HG03442 (cell line): ENCODE measurements around the gene TOB2.

Experiments
- ATAC-seq: cut with Tn5 transposase; IDR thresholded peaks from one replicate; pipeline ENCODE4 v1.9.1; 2021; ENCODE audit warnings: mild to moderate bottlenecking, moderate library complexity; ENCODE audit not compliant: unreplicated experiment

The TOB2 gene, protein sequence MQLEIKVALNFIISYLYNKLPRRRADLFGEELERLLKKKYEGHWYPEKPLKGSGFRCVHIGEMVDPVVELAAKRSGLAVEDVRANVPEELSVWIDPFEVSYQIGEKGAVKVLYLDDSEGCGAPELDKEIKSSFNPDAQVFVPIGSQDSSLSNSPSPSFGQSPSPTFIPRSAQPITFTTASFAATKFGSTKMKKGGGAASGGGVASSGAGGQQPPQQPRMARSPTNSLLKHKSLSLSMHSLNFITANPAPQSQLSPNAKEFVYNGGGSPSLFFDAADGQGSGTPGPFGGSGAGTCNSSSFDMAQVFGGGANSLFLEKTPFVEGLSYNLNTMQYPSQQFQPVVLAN

DNA sequence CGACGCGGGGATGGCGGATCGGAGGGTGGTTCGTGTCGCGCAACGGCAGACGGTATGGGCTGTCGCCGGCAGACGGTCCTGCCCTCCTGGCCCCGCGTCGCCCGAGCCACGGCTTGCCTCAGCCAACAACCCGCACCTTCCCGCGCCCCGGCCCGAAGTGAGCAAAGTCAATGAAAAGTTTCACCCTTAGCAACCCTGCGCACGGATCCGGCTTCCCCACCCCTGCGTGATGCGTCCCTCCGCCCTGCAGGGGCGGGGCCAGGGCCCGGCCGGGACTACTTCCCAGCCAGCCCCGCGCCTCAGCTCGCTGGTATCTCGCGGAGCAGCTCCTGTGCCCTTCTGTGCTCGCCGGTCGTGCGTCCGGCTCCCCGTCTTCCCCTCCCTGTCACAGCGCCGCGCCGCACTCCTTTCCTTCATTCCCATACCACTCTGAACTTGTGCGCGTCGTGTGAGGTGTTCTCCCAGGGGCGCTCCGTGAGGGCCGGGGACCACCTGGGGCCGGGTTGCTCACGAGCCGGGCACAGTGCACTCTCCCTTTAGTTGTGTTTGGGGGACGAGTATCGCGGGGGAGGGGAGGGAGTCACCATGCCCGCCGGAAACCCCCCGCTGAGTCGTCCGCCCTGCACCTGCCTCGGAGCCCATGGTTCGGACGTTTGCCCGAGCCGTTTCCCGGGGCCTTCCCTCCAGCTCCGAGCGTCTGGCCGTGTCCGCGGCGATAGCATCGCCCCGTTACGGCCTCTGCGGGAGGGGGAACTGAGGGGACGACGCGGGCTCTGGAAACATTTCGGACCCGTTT, at the start of gene TOB2:
Gene TOB2, minus strand, starts transcription at position 163 of the 796 bp plus-strand sequence. CDS start 9,456 bp downstream, outside the sequence.
- ATAC-seq, result peak; percentile 37

DNA sequence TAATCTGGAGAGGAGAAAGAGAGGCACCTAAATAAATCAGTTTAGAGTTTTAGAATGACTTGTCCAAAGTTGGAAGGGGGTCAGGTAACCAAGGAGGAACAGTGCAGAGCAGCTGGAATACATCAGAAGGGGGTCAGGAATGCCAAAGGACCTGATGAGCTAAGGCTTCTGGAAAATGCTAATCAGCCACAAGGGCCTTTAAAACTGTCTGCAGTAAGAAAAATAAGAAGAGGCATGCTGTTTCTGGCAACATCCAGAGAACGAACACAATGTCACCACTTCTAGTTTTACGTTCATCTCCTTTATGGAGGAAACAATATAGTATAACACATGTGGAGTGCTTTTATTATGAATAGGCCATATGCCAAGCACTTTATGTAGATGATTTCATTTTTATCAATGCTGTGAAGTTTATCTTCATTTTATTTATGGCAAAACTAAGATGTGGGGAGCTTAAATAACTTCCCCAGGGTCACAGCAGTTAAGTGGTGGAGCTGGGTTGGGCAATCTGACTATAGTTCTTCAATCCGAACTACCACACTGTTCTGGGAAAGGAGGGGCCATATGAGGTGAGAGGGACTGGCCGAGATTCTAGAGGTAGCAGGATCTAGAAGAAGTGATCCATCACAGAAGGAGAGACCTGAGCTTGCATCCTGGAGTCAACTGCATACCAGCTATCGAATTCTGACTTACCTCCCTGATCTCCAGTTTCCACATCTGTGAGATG, 44.9 kb upstream of the TOB2 start:
- ATAC-seq, result no peak

DNA sequence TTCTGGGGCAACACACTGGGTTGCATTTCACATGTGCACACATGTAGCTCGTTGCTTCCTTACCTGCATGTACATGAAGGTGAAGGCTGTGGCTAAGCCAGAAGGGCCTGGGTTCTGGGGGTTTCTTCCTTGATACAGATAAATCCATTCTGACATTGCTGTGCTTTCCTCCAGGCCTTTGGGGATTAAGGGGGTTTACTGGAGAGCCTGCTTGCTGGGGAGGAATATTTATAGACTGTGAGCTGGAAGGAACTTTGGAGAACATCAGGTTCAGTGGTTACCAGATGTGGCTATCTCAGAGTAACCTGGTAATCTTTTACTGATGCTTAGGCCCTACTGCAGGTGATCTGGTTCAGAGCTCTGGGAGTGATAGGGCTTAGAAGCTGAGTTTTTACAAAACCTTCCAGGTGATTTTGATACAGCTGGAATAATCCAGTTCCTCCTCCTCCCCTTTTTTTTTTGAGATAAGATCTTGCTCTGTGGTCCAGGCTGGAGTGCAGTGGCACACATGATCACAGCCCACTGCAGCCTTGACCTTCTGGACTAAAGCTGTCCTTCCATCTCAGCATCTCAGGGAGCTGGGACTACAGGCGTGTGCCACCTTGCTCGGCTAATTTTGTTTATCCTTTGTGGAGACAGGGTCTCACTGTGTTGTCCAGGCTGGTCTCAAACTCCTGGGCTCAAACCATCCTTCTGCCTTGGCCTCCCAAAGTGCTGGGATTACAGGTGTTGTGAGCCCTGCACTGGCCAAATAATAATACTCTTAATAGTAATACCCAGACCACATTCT, 42.2 kb upstream of the TOB2 start:
- ATAC-seq, result no peak

DNA sequence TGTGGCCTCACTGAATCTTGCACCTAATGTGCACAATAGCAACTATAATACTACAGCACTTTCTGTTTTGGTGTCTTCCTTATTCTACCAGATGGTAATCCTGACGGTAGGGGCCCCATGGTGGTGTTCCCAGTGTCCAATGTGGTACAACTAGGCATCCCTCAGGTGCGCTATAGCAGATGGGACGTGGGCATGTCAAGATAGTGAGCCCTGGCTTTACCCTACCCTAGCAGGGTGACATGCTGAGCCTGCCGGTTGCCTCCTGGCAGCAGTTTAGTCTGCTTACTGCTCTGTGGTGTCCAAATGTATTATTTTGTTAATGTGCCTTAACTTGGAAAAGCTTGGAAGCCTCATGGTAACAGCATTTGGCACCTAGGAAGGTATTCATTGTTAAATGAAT, 41.5 kb upstream of the TOB2 start:
- ATAC-seq, result no peak

DNA sequence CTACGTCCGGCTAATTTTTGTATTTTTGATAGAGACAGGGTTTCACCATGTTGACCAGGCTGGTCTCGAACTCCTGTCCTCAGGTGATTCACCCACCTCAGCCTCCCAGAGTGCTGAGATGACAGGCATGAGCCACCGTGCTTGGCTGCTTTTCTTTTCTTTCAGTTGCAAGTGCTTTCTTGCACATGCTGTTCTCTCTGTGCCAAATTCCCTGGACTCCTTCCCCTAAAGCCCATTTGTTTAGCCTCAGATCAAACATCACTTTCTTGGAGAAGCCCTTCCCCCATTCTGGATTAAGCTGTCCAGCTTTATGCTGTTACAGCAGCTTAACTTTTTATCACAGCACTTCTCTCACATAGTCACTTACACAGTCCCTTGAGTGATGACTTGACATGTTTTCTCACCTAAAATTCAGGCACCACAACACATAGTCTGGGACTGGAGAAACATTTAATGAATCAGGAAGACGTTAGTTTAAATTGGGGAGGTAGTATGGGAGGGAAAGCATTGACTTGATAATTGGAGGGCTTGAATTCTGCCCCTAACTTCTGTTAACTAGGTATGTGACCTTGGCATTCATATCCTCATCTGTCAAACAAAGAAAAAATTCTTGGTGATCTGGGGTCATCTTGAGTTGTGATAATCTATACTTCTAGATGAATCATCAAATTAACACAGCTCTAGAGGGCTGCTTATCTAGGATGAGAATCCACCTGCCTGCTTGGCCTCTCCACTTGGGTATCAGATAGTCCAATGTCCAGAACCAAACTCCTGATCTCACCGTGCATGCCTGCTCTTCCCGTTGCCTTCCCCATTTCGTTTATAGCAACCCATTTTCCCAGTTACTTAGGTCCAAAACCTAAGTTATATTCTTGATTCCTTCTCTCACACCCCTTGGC, 40.7 kb upstream of the TOB2 start:
- no peak for ATAC-seq

DNA sequence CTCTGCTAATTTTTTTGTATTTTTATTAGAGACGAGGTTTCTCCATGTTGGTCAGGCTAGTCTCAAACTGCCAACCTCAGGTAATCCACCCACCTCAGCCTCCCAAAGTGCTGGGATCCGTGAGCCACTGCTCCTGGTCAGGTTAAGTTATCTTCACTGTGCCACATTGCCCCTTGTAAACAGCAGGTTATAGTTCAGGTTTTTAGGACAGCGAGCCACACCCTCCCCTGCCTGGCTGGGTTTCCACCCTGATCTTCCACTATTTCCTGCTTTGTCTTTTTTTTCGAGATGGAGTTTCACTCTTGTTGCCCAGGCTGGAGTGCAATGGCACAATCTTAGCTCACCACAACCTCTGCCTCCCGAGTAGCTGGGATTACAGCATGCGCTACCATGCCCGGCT, 38.4 kb upstream of the TOB2 start:
- ATAC-seq, result no peak

DNA sequence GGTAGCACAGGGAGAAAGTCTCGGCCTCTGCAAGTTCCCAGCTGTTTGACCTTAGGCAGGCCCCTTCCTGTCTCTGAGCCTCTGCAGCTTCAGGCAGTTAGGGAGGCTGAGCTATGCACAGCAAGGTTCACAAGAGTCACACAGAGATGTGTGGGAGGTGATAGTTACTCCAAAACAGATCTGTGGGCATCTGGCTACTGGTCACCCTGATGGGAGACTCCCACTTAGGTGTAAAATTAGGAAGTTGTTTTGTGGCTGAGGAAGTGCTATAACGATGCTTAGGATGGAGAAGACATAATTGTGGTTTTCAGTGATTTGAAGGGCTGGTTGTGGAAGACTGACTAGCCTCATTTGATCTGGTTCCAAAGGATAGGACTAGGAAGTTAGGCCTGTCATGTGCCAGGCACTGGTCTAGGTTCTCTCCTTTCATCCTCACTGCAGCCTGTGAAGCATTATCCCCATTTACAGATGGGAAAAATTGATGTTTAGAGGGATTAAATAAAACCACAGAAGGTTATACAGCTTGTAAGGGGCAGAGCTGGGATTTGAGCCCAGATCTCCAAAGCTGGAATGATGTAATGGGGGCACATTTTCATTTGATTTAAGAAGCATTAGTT, 35.8 kb upstream of the TOB2 start:
- no peak for ATAC-seq

DNA sequence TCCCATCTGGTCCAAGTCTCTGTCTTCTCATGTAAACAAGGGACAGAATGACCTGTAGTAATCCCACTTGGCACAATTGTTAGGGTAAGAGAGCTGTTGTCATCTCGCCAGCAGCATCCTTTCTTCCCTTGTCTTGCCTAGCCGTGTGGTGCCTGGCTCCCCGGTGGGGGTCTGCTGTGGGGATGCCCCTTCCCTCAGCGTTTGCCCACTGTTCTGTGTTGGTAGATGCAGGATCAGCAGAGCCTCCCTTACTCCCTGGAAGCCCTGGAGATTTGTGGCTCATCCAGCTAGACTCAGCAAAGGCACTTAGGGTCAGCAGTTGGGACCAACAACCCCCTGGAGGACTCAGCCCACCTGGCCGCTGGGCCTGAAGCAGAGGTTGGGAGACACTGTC, 35.3 kb upstream of the TOB2 start:
- no peak for ATAC-seq

DNA sequence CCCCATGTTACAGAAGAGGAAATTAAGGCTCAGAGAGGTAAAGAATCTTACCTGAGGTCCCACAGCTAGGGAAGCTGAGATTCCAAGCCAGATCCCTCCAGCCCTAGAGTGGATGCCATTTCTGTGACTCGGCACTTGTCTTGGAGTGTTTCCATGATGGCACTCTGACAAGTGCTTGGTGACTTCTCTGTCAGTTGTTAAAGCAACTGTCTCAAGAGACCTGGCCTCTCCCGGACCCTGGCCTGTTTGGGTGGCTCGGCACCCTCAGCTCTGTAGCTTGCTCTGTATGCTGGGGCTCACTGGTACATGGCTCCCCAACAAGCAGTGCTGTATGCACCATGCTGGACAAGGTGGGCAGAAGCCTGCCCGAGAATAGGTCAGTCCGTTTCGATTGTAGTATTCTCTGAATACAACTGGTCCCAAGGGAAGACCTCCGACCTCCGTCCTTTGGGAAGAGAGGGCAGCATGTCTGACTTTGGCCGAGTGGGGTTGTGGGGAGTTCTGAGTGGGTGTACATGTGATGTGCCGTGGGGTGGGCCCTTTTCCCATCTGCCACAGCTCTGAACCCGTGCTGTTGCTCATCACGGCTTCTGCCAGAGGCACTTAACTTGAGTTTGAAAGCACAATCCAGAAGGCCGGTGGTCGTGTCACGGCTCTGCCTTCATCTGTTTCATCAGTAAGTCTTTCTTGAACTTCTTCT, 34.7 kb upstream of the TOB2 start:
- no peak for ATAC-seq

DNA sequence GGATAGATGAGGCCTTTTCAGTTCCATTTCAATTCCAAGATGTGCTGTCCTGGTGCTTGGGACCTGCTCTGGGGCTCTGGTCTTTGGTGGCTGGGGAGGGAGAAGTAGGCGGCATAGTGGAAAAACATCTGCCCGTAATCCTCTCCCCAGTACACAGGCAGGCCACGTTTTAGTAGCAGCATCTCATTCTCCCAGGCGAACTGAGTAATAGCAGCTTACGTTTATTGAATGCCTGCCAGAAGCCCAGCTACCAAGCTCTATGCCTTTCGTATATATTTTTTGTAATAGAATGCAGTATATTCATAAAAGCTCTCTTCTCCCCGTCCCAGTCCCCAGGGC, 33.8 kb upstream of the TOB2 start:
- no peak for ATAC-seq

DNA sequence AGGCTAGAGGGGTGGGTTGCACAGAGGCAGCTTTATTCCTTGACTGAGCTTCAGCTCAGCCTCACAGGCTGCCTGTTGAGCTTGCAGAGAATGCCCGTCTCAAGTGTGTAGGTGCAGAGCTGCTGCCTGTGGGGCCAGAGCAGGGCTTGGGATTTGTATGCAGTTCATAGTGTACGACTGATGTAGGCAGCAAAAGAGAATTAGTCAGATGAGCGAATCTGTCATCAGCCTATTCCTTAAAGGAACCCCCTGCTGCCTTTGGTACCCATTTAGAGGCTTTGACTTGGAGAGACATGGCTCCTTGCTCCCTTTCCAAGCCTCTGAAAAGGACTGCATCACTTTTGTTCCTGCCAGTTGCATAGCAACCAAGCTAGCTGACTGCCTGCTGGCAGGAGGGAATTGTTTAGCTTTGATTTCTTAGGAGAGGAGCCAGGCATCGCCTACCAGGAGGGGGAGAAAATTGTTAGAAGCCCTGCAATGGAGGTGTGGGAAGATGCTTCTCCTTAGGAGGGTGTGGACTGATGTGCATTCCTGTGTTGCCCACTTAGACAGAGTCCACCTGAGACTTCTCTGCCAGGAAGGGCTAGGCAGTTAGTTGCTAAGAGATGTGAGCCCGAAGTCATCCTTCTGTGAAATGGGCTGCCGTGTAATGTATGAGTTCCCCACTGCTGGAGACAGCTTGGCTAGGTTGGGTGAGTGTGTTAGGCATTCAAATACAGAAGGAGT, 33.2 kb upstream of the TOB2 start:
- no peak for ATAC-seq

DNA sequence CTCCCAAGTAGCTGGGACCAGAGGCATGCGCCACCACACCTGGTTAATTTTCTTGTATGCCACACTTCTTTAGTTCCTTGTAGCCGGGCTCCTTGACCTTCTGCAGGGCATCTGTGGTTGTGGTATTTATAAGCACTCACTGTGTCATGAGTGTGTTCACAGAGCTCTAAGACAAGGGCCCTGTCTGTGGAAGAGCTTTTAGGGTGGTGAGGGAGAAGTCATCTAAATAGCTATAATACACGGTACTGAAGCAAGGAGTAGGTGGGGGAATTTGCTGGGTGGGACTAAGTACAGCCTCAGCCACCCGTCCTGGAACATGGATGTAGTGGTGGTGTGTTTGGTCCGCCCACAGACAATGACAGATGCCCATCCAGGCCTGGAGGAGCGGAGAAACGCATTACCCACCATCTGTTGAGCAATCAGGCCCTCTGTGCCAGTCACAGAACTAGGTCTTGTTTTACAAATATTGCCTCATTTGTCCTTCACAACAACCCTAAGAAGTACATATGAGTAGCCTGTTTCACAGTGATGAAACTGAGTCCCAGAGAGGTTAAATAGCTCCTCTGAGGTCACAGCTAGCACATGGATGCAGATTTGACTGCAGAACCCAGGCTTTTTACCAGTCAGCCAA, 32.4 kb upstream of the TOB2 start:
- no peak for ATAC-seq

DNA sequence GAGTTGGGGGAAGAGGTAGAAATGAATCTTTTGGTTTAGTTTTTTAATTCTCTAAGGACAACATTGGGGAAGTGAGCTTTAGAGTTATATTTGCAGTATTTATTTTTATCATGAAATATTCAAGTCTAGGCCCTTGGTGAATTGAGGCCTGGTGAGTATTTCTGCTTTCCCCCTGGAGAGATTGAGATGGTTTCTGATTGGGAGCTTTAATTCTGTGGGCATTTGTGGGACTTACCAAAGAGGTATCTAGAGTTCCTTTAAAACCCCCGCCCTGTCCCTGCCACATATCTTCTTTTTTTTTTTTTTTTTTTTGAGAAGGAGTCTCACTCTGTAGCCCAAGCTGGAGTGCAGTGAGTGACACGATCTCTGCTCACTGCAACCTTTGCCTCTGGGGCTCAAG, 31.9 kb upstream of the TOB2 start:
- no peak for ATAC-seq

DNA sequence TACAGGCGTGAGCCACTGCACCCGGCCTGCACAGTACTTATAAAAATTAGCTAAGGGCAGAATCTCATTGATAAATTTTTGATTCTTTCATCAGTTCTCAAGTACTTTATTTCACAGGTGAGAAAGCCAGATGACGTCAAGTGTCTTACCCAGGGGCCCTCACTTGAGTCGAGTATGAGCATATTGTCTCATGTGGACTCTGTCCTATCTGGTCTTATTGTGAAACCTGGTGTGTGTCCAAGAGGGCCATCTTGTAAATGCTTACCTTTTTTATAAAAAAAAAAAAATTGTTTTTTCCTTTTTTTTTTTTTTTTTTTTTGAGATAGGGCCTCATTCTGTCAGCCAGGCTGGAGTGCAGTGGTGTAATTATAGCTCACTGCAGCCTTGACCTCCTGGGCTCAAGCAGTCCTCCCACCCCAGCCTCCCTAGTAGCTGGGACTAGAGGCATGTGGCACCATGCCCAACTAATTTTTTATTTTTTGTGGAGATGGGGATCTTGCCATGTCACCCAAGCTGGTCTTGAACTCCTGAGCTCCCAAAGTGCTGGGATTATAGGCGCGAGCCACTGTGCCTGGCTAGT, 28.4 kb upstream of the TOB2 start:
- no peak for ATAC-seq

DNA sequence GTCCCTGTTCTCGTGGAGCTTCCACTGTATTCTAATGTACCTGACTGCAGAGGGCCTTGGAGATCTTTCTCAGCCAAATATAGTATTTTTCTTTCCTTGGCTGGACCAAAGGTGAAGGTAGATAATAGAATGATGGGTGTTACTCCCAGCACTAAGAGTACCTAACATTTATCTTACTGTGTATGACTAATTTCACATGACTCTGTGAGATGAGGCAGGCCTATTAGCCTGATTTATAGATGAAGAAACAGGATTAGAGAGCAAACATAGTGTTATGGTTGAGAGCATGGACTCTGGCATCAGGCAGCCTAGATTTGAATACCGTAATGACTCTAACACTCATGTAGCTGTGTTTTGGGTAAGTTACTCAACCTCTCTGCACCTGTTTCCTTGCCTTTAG, 25.0 kb upstream of the TOB2 start:
- ATAC-seq, result no peak

DNA sequence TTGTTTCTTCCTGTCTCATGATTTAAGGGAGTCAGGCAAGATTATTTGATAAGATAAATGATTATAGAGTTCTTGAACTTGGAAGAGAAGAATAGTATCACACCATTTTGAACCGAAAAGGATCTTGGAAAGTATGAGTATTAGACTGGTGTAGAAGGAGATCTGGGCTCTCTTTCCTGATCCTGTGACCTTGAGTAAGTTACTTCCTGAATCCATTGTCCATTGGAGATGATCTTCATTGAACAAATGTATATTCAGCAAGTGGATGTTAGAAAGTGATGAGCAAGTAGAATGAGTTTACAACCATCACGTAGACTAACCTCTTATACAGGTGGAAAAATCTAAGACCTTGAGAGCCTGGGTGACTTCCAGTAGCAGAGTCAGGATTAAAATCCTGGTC, 24.3 kb upstream of the TOB2 start:
- no peak for ATAC-seq

DNA sequence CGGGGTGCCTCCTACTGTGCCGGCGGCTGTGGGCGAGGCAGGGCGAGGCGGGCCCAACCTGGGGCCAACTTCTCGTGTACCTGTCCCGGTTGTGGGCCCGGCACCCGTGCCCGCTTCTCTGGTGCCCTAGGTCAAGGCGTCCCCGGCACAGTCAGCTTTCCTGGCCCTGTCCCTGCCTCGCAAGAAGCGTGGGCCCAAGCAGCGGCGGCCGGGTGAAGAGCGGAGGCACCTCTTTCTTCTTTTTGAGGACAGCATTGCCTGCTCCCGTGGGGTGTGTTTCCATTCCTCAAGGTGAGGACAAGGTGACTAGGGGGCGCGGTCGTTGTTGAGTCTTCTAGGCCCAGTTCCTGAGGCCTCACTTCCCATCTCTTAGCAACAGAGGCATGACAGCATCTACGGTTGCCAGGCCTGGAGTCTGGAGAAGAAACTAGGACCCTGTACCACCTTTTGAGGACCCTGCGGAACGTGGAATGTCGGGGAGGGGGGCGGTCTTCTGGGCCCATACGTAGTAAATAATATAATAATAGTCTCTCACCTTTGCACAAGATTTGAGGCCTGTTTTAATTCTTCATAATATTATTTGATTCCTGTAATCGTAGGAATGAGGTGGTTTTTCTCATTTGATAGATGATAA, 22.7 kb upstream of the TOB2 start:
- peak; percentile 11 for ATAC-seq
